ENCODE results near the gene HCFC1.

- TF ChIP-seq CTCF (IDR thresholded peaks at IDR 0.05; ENCODE audit: low read length) = no peak
- no peak for TF ChIP-seq EZH2phosphoT487 (IDR thresholded peaks at IDR 0.05; ENCODE audit: low read length)
Observed at GRCh38 chrX:154021131-154021611, 49.6 kb upstream of the HCFC1 start.
